Measurements from ENCODE around the gene PACRG.

Gene PACRG

DNA sequence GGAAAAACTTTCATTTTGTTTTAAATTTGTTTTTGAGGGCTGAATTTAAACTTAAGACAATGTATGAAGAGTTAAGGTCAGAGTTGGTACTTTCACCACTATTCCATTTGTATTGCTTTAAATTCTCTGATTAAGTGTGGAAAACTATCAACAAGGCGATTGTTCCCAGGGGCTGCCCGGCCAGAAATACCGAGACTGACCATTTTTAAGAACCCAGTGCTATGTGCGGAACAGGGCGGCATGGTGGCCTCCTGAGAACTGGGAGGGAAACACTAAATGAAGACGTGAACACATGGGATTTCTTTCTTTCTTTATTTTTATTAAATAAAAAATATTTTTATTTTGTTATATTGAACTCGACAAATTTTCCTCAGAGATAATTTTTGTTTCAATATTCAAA, 465.6 kb downstream of the PACRG start:
- no peaks in the 10 kb centered on the region for H3K4me1 Mint-ChIP-seq
- no peak overlapping the region for H3K4me3 Mint-ChIP-seq
- TF ChIP-seq, protein P1, sequence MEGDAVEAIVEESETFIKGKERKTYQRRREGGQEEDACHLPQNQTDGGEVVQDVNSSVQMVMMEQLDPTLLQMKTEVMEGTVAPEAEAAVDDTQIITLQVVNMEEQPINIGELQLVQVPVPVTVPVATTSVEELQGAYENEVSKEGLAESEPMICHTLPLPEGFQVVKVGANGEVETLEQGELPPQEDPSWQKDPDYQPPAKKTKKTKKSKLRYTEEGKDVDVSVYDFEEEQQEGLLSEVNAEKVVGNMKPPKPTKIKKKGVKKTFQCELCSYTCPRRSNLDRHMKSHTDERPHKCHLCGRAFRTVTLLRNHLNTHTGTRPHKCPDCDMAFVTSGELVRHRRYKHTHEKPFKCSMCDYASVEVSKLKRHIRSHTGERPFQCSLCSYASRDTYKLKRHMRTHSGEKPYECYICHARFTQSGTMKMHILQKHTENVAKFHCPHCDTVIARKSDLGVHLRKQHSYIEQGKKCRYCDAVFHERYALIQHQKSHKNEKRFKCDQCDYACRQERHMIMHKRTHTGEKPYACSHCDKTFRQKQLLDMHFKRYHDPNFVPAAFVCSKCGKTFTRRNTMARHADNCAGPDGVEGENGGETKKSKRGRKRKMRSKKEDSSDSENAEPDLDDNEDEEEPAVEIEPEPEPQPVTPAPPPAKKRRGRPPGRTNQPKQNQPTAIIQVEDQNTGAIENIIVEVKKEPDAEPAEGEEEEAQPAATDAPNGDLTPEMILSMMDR (IDR thresholded peaks at IDR 0.05) = no peak
- H3K36me3 Mint-ChIP-seq (ENCODE audit: low read depth) = no peaks in the 10 kb centered on the region
- H3K9me3 Mint-ChIP-seq = no peaks in the 10 kb centered on the region
- H3K27ac Mint-ChIP-seq = no peak overlapping the region
- DNase-seq = no peak
- peaks cover 7% of the 10 kb centered on the region for H3K27me3 Mint-ChIP-seq (ENCODE audit: low read depth, poor library complexity)

DNA sequence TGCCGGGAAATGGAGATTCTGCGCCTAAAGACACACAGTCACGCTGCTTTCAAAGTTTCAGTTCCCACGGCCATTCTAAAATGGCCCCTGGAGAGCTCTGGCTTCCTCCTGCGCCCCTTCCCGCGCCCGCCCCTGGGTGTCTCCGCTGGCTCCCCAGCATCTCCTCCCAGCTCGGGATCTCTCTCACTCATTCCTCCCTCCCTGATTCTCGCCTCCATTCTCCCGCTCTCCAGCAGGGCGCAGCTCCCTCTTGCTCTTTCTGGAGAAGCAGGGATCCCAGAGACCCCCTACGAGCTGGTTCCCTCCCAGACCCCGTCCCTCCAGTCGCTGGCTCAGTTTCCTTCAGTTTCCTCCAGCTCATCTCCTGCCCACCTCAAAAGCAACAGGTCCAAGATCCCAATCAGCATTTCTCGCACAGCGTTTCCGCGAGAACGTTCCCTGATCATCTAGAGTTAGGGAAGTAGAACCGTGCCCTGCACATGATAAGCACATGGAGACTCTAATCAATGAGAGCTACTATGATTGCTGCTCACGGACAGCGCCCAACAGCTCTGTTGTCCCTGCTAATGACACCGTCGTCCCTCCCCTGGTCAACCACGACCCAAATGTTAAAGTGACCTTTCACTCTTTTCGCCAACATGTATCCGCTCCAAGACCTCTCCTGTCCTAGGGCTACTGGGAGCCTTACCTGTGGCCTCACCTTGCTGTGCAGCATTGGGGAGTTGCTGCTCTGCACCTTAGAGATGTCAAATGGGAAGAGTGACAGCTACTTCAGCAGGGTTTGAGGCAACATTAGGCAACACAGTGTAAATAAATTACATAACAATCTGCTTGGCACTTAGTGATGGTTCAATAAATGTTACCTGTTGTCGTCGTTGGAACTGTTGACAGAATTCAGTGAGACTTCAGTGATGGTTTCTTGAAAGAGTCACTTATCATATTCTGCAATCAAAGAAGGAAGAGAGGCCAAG, 468.2 kb downstream of the PACRG start:
- no peaks in the 10 kb centered on the region for H3K9me3 Mint-ChIP-seq
- H3K27me3 Mint-ChIP-seq (ENCODE audit: low read depth, poor library complexity) = peaks cover 7% of the 10 kb centered on the region
- H3K36me3 Mint-ChIP-seq (ENCODE audit: low read depth) = no peaks in the 10 kb centered on the region
- no peak for DNase-seq
- H3K4me3 Mint-ChIP-seq = no peak overlapping the region
- TF ChIP-seq, protein P1 (IDR thresholded peaks at IDR 0.05) = no peak
- H3K4me1 Mint-ChIP-seq = peaks cover 11% of the 10 kb centered on the region
- H3K27ac Mint-ChIP-seq = no peak overlapping the region

DNA sequence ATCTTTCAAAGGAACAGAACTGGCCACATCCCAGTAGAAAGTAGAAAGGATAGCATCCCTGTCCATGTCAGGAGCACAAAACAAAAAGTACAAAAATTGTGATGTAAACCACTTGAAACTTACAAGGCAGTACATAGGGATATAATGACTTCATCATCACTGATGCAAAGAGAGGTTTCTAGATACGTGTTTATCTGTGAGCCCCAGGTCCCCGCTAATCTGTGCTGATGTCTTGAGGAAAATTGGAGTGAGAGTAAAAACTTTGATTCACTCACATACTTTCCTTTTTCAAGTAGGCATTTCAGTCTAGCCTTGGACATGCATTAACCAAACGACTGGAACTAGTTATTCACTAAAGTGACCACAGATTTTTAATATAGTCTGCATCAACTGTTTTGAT, 470.1 kb downstream of the PACRG start:
- Mint-ChIP-seq H3K4me1 (peaks cover 11% of the 10 kb centered on the region), H3K27ac (no peak overlapping the region), H3K4me3 (no peak overlapping the region), H3K27me3 (ENCODE audit: low read depth, poor library complexity) (peaks cover 7% of the 10 kb centered on the region), H3K9me3 (no peaks in the 10 kb centered on the region), H3K36me3 (ENCODE audit: low read depth) (no peaks in the 10 kb centered on the region)
- TF ChIP-seq, protein P1 (IDR thresholded peaks at IDR 0.05) = no peak
- no peak for DNase-seq

DNA sequence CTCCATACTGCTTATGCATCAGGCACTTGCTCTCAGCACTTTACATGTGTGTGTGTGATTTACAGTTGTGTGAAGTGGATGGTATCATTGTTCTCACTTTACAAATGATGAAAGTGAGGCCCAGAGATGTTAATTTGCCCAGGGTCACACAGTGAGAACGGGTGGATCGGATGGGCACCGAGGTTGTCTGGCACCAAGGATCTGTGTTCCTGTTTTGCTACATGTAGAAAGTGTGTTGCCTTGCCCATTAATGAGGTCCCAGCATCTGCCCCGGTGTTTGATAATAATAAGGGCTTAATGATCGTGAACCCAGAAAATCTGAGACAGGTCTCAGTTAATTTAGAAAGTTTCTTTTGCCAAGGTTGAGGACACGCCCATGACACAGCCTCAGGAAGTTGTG, 470.6 kb downstream of the PACRG start:
- TF ChIP-seq, protein P1 (IDR thresholded peaks at IDR 0.05) = no peak
- no peak overlapping the region for H3K4me3 Mint-ChIP-seq
- H3K36me3 Mint-ChIP-seq (ENCODE audit: low read depth) = no peaks in the 10 kb centered on the region
- peaks cover 11% of the 10 kb centered on the region for H3K4me1 Mint-ChIP-seq
- peaks cover 7% of the 10 kb centered on the region for H3K27me3 Mint-ChIP-seq (ENCODE audit: low read depth, poor library complexity)
- no peaks in the 10 kb centered on the region for H3K9me3 Mint-ChIP-seq
- no peak overlapping the region for H3K27ac Mint-ChIP-seq
- DNase-seq = no peak

DNA sequence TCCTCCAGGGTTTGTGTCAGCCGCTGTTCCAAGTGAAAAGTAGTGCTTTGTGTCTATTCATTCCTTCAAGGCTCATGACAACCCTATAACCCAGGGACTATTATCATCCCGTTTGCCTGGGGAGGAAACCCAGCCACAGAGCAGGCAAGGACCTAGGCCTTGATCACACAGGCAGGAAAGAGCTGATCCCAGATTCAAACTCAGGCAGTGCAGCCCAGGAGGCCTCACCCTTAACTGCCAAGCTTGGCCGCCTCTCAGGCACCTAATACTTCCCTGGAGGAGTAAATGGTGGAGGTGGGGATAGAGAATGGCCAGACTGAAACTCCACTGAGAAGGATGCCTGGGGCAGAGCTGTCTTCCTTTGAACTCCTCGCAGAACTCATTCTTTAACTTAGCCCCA, 471.6 kb downstream of the PACRG start:
- TF ChIP-seq, protein P1 (IDR thresholded peaks at IDR 0.05) = no peak
- H3K4me1 Mint-ChIP-seq = peaks cover 11% of the 10 kb centered on the region
- peaks cover 10% of the 10 kb centered on the region for H3K27me3 Mint-ChIP-seq (ENCODE audit: low read depth, poor library complexity)
- H3K4me3 Mint-ChIP-seq = no peak overlapping the region
- H3K27ac Mint-ChIP-seq = peak overlapping the region; percentile 40
- no peaks in the 10 kb centered on the region for H3K36me3 Mint-ChIP-seq (ENCODE audit: low read depth)
- H3K9me3 Mint-ChIP-seq = no peaks in the 10 kb centered on the region
- DNase-seq = no peak

DNA sequence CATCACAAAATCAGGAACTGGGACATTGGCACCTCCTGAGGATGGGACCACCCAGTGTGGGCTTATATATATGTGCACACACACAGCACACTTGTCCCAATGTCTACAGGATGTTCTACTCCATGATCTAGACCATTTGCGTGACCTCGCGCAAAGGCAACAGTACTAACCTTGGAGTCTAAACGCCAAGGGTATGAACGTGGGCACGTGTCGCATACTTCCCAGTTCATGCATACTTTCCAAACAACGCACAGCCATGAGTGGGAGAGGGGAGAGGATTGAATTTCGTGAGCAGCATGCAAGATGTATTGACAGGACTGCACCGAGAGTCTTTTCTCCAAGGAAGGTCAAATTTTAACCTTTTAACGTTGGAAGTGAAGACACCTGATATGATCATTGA, 472.5 kb downstream of the PACRG start:
- Mint-ChIP-seq H3K4me3 (no peak overlapping the region), H3K4me1 (peaks cover 11% of the 10 kb centered on the region), H3K36me3 (ENCODE audit: low read depth) (no peaks in the 10 kb centered on the region), H3K9me3 (peaks cover 6% of the 10 kb centered on the region), H3K27ac (peak overlapping the region; percentile 50), H3K27me3 (ENCODE audit: low read depth, poor library complexity) (peaks cover 15% of the 10 kb centered on the region)
- TF ChIP-seq, protein P1 (IDR thresholded peaks at IDR 0.05) = no peak
- no peak for DNase-seq

Measured in nephron progenitor cell (in vitro differentiated cells).